Measurements from ENCODE around the gene PIP4K2A.

- TF ChIP-seq CTCF (conservative IDR thresholded peaks at IDR 0.05; ENCODE audit: low read length) (no peak), EZH2phosphoT487 (IDR thresholded peaks at IDR 0.05; ENCODE audit: borderline replicate concordance) (no peak)
These were observed 168.7 kb downstream of the PIP4K2A start for GRCh38 chr10:22545643-22546042.

Measured in Loucy (cell line).